ENCODE measurements around the gene DUSP8. TPM values are rescaled to one million over a fixed set of nuclear protein-coding genes. Genes with fewer than 3 reads are reported as not detected.

The DUSP8 gene
- total and polyA plus RNA-seq, 2 experiments from 2014 or later: 0.11 TPM; not detected in 1

DNA sequence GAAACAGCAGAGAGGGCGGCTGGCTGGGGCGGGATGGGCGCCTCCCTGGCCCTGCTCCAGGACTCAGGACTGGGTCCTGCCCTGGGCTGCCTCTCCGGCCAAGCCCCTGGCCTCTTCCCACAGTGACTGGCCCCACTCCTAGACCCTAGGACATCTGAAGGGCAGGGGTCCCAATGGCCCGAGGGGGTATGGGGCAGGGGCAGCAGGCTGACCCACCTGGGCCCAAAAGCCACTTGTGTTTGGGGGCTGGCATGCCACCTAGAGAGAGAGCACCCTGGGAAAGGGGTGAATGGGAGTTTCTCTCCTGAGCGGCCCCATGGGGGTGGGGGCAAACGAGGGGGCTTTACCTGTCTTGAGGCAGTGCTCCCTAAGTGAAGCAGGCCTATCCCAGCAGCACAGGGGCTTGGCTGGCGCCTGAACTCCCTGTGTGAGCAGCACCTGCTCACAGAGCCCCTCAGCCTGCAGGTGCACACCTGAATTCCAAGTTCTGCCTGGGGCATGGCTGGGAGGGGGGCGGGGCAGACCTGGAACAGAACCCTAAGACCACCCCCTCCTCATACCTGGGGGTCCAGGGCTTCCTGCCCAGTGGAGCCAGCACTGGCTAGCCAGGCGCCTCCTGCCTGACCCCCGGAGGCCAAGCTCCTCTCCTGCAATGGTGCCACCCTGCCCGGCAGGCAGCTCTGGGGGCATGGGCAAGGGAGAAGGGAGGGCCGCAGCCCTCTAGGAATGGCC is 16.9 kb downstream of the DUSP8 start:
- H3K4me1 ChIP-seq (ENCODE audit: insufficient read depth): peaks cover 13% of the 10 kb centered on the region
- in situ Hi-C loops (cut with MboI): no loop called here
- H3K9me2 ChIP-seq (ENCODE audit: insufficient read depth): no peaks in the 10 kb centered on the region
- no peak overlapping the region for H2AFZ ChIP-seq
- H3K4me2 ChIP-seq (ENCODE audit: unreplicated experiment): no peak overlapping the region
- no peaks in the 10 kb centered on the region for H3F3A ChIP-seq (ENCODE audit: insufficient read depth)
- WGBS, 2 experiments (ENCODE audit: low coverage in 1 of 2, low lambda C conversion rate in 2 of 2, missing lambda C conversion rate in 2 of 2): 62 to 63% methylated on average over 12 to 13 of the region's 13 CpGs
- no peak for DNase-seq
- H3K79me2 ChIP-seq (ENCODE audit: insufficient read depth): no peaks in the 10 kb centered on the region
- H3K27ac ChIP-seq: no peak overlapping the region
- 0 out of 2 replicates have a peak, but pooled peaks cover 6% of the 10 kb centered on the region for H3K27me3 ChIP-seq (replicated peaks; ENCODE audit: insufficient read depth)
- no peaks in the 10 kb centered on the region for H3K9me3 ChIP-seq (ENCODE audit: low read depth)
- TF ChIP-seq EZH2phosphoT487 (IDR thresholded peaks at IDR 0.05; ENCODE audit: insufficient read depth, low read depth) (no peak), EZH2 (IDR thresholded peaks at IDR 0.05; ENCODE audit: insufficient read depth, poor library complexity, severe bottlenecking) (no peak)
- H3K9ac ChIP-seq: no peak overlapping the region
- no peaks in the 10 kb centered on the region for H3K36me3 ChIP-seq (ENCODE audit: low read depth)
- H3K4me3 ChIP-seq: no peak overlapping the region
- H4K20me1 ChIP-seq (ENCODE audit: insufficient read depth): no peaks in the 10 kb centered on the region

GRCh38 chr11:1553808-1554594 is 18.1 kb downstream of the DUSP8 start:
- Histone ChIP-seq H3K4me2 (ENCODE audit: unreplicated experiment) (no peak overlapping the region), H3K9ac (no peak overlapping the region), H3K27me3 (replicated peaks; ENCODE audit: insufficient read depth) (0 out of 2 replicates have a peak, but pooled peaks cover 6% of the 10 kb centered on the region), H3K27ac (no peak overlapping the region), H3K79me2 (ENCODE audit: insufficient read depth) (no peaks in the 10 kb centered on the region), H3K36me3 (ENCODE audit: low read depth) (no peaks in the 10 kb centered on the region), H3K9me3 (ENCODE audit: low read depth) (no peaks in the 10 kb centered on the region), H3F3A (ENCODE audit: insufficient read depth) (no peaks in the 10 kb centered on the region), H4K20me1 (ENCODE audit: insufficient read depth) (no peaks in the 10 kb centered on the region), H3K4me3 (no peak overlapping the region), H3K4me1 (ENCODE audit: insufficient read depth) (peaks cover 6% of the 10 kb centered on the region), H2AFZ (no peak overlapping the region), H3K9me2 (ENCODE audit: insufficient read depth) (no peaks in the 10 kb centered on the region)
- in situ Hi-C loops (cut with MboI): no loop called here
- TF ChIP-seq EZH2phosphoT487 (IDR thresholded peaks at IDR 0.05; ENCODE audit: insufficient read depth, low read depth) (no peak), EZH2 (IDR thresholded peaks at IDR 0.05; ENCODE audit: insufficient read depth, poor library complexity, severe bottlenecking) (no peak)
- WGBS, 2 experiments (ENCODE audit: low coverage in 1 of 2, low lambda C conversion rate in 2 of 2, missing lambda C conversion rate in 2 of 2): 48% methylated on average over 13 to 20 of the region's 20 CpGs
- no peak for DNase-seq

DNA sequence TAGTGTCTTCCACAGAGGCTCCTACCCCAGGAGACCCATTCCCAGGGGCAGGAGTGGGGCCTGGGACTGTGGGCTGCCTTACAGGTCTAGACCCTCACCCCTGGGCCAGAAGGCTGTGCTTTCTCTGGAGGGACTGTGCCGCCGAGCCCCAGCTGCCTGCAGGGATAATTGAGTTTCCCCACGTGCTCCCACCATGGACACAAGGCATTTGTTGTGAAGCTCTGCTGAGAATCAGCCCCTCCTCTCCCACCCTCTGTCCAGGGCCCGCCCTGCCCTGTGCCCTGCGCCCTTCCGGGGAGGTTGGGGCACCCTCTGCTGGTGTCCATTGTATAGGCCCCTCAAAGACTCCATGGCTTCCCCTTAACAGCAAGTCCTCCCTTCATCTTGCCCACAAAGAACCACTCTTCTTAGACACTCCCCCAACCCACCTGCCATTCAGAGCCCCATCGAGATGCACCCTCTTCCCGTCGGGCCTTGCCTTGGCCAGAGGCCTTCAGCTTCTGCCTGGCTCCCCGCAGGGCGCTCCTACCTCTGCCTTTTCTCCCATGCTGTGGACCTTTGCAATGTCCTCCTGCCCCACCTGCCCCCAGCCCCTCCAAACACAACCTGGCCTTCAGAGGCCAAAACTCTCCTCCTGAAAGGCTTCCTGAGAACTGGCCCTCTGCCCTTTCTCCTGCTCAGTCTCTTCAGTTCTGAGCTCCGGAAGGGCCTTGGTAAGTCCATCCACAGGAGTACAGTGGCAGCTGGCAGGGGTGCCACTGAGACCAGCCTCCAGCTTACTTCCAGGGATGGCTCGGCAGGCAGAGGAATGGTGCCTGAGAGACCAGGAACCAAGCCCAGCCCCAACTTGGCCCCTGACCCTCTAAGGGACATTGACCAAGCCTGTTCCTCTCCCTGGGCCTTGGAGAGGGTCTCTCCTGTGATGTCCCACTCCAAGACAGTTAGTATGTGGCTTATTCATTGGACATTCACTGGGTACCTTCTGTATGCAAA is 22.4 kb downstream of the DUSP8 start:
- Histone ChIP-seq H3K36me3 (ENCODE audit: low read depth) (no peaks in the 10 kb centered on the region), H3K9ac (no peak overlapping the region), H2AFZ (no peak overlapping the region), H3K9me3 (ENCODE audit: low read depth) (no peaks in the 10 kb centered on the region), H3K4me3 (no peak overlapping the region), H3K4me2 (ENCODE audit: unreplicated experiment) (no peak overlapping the region), H3K27me3 (replicated peaks; ENCODE audit: insufficient read depth) (peaks cover 24% of the 10 kb centered on the region), H4K20me1 (ENCODE audit: insufficient read depth) (no peaks in the 10 kb centered on the region), H3F3A (ENCODE audit: insufficient read depth) (no peaks in the 10 kb centered on the region), H3K79me2 (ENCODE audit: insufficient read depth) (no peaks in the 10 kb centered on the region), H3K9me2 (ENCODE audit: insufficient read depth) (no peaks in the 10 kb centered on the region), H3K27ac (no peak overlapping the region), H3K4me1 (ENCODE audit: insufficient read depth) (no peaks in the 10 kb centered on the region)
- WGBS, 2 experiments (ENCODE audit: low coverage in 1 of 2, low lambda C conversion rate in 2 of 2, missing lambda C conversion rate in 2 of 2): 54% methylated on average over 13 of the region's 13 CpGs
- in situ Hi-C loops (cut with MboI): no loop called here
- TF ChIP-seq EZH2phosphoT487 (IDR thresholded peaks at IDR 0.05; ENCODE audit: insufficient read depth, low read depth) (no peak), EZH2 (IDR thresholded peaks at IDR 0.05; ENCODE audit: insufficient read depth, poor library complexity, severe bottlenecking) (no peak)
- DNase-seq: no peak
